IMR-90 (cell line): ENCODE results near the gene TTC3. TPM values are rescaled to one million over a fixed set of nuclear protein-coding genes. Genes with fewer than 3 reads are reported as not detected.

Source experiments
- ATAC-seq: fragments of 200-7000 bp; cut with Tn5 transposase; 2 replicates; pipeline ENCODE4 v1.9.1; 2020; ENCODE audit warnings: low read depth, mild to moderate bottlenecking, moderate library complexity
- BruUV-seq: library from RNA; stranded (reverse); fragments of 400-500 nt; replicated peaks from 2 replicates; lab custom pipeline; 2021; lab: Mats Ljungman, UMichigan
- CTCF ChIA-PET: fragments of 300-600 bp; formaldehyde crosslinking; extraction: SDS; loops from one replicate; lab custom pipeline; 2021; ENCODE audit warnings: antibody characterized with exemption; lab: Yijun Ruan, JAX
- POLR2A ChIA-PET: fragments of 300-600 bp; sonication (Branson Sonifier 250); formaldehyde crosslinking; loops from one replicate; lab custom pipeline; 2022; ENCODE audit warnings: antibody characterized with exemption; ENCODE audit not compliant: unreplicated experiment; lab: Charles Lee
- DNase-seq: peaks from one replicate; pipeline ENCODE4 v3.0.0; 2013
- H2AFZ ChIP-seq: replicated peaks from 2 replicates; pipeline ENCODE3; 2013; ENCODE audit warnings: low read length, mild to moderate bottlenecking; ENCODE audit not compliant: poor library complexity
- H2AK5ac ChIP-seq: 2 replicates; pipeline ENCODE4 v1.6.1; 2013; ENCODE audit warnings: low read depth, low read length, inconsistent platforms
- H2AK9ac ChIP-seq: replicated peaks from 2 replicates; pipeline ENCODE3; 2013; ENCODE audit warnings: mild to moderate bottlenecking, low read depth, low read length, moderate library complexity; ENCODE audit not compliant: poor library complexity
- H2BK120ac ChIP-seq: 2 replicates; pipeline ENCODE4 v1.6.1; 2013; ENCODE audit warnings: low read depth, low read length, inconsistent platforms
- H2BK15ac ChIP-seq: 3 replicates; pipeline ENCODE4 v1.6.1; 2013; ENCODE audit warnings: low read depth, low read length, inconsistent platforms
- H2BK20ac ChIP-seq: 2 replicates; pipeline ENCODE4 v1.6.1; 2013; ENCODE audit warnings: low read depth, mild to moderate bottlenecking, inconsistent platforms, low read length, moderate library complexity
- H2BK5ac ChIP-seq: 2 replicates; pipeline ENCODE4 v1.6.1; 2013; ENCODE audit warnings: mild to moderate bottlenecking, low read depth, low read length, inconsistent platforms; ENCODE audit not compliant: poor library complexity, severe bottlenecking
- H3K14ac ChIP-seq: replicated peaks from 2 replicates; pipeline ENCODE4 v1.6.1; 2013; ENCODE audit warnings: low read depth, low read length, inconsistent platforms
- H3K18ac ChIP-seq: 2 replicates; pipeline ENCODE4 v1.6.1; 2013; ENCODE audit warnings: low read depth, low read length, control low read depth
- H3K23ac ChIP-seq: 2 replicates; pipeline ENCODE4 v1.6.1; 2013; ENCODE audit warnings: low read depth, low read length, inconsistent platforms
- H3K27ac ChIP-seq: 2 replicates; pipeline ENCODE4 v1.5.1; 2013; ENCODE audit warnings: mild to moderate bottlenecking, control low read depth, low read length; ENCODE audit not compliant: insufficient read depth
- H3K27me3 ChIP-seq: 2 replicates; pipeline ENCODE4 v1.6.1; 2013; ENCODE audit warnings: low read length; ENCODE audit not compliant: control insufficient read depth, insufficient read depth
- H3K36me3 ChIP-seq: 2 replicates; pipeline ENCODE4 v1.6.1; 2013; ENCODE audit warnings: low read length, mixed read lengths; ENCODE audit not compliant: control insufficient read depth, insufficient read depth
- H3K4ac ChIP-seq: 2 replicates; pipeline ENCODE4 v1.6.1; 2013; ENCODE audit warnings: low read depth, low read length, inconsistent platforms
- H3K4me1 ChIP-seq: 2 replicates; pipeline ENCODE4 v1.6.1; 2013; ENCODE audit warnings: low read length, mixed read lengths; ENCODE audit not compliant: control insufficient read depth, insufficient read depth
- H3K4me2 ChIP-seq: 2 replicates; pipeline ENCODE4 v1.6.1; 2013; ENCODE audit warnings: low read depth, mild to moderate bottlenecking, control low read depth, low read length, moderate library complexity
- H3K4me3 ChIP-seq: 2 replicates; pipeline ENCODE4 v1.5.1; 2013; ENCODE audit warnings: low read depth, mild to moderate bottlenecking, control low read depth, low read length, moderate library complexity; ENCODE audit not compliant: insufficient read depth
- H3K56ac ChIP-seq: 2 replicates; pipeline ENCODE4 v1.6.1; 2013; ENCODE audit warnings: low read length, inconsistent platforms; ENCODE audit not compliant: insufficient read depth; ENCODE audit errors: extremely low read depth
- H3K79me1 ChIP-seq, 2 experiments: 2 replicates each; pipeline ENCODE4 v1.6.1; 2013; ENCODE audit warnings: low read length in 2 of 2, inconsistent platforms in 1 of 2, low read depth in 1 of 2
- H3K9ac ChIP-seq: 2 replicates; pipeline ENCODE4 v1.6.1; 2013; ENCODE audit warnings: low read depth, low read length, control low read depth
- H3K9me1 ChIP-seq: 2 replicates; pipeline ENCODE4 v1.6.1; 2013; ENCODE audit warnings: low read length, inconsistent platforms; ENCODE audit not compliant: insufficient read depth
- H3K9me3 ChIP-seq: 2 replicates; pipeline ENCODE4 v1.6.1; 2013; ENCODE audit warnings: low read length; ENCODE audit not compliant: control insufficient read depth, insufficient read depth
- H4K20me1 ChIP-seq: 2 replicates; pipeline ENCODE4 v1.6.1; 2013; ENCODE audit warnings: low read length, inconsistent platforms; ENCODE audit not compliant: insufficient read depth
- H4K5ac ChIP-seq: 2 replicates; pipeline ENCODE4 v1.6.1; 2013; ENCODE audit warnings: mild to moderate bottlenecking, low read depth, low read length, control low read depth
- H4K8ac ChIP-seq, 2 experiments: 2 replicates each; pipeline ENCODE4 v1.6.1; 2013; ENCODE audit warnings: low read depth in 2 of 2, low read length in 2 of 2, control low read depth in 1 of 2, inconsistent platforms in 1 of 2
- H4K91ac ChIP-seq: 2 replicates; pipeline ENCODE4 v1.6.1; 2013; ENCODE audit warnings: low read depth, low read length, inconsistent platforms; ENCODE audit not compliant: insufficient read depth
- CEBPB ChIP-seq: IDR thresholded peaks from 2 replicates; pipeline ENCODE4 v1.6.1; 2012; ENCODE audit warnings: low read depth, low read length, improper control_type of control experiment
- CTCF ChIP-seq: conservative IDR thresholded peaks from 2 replicates; pipeline ENCODE4 v1.5.1; 2012; ENCODE audit warnings: mild to moderate bottlenecking, low read depth, low read length, improper control_type of control experiment
- POLR2A ChIP-seq: IDR thresholded peaks from 2 replicates; pipeline ENCODE4 v1.6.1; 2012; ENCODE audit warnings: mild to moderate bottlenecking, low read depth, low read length
- RAD21 ChIP-seq: IDR thresholded peaks from 2 replicates; pipeline ENCODE4 v1.6.1; 2012; ENCODE audit warnings: low read length, improper control_type of control experiment
- RFX5 ChIP-seq: IDR thresholded peaks from 2 replicates; pipeline ENCODE4 v1.8.0; 2012; ENCODE audit warnings: low read depth, mild to moderate bottlenecking, low read length, moderate library complexity
- WGBS, 2 experiments: methylation state at CpG; one replicate each; pipeline versions ENCODE4 v1.1.5 to v1.1.7; 2013; ENCODE audit warnings: missing lambda C conversion rate in 2 of 2; ENCODE audit not compliant: insufficient read length in 1 of 2; ENCODE audit errors: extremely low coverage in 2 of 2; 5-methylcytosine and 5-hydroxymethylcytosine counted together
- dilution Hi-C: fragments of 300-500 bp; cut with HindIII; formaldehyde crosslinking; loops from one replicate; pipeline ENCODE4 v1.14.3; 2018; ENCODE audit warnings: low sequenced_read_pairs; ENCODE audit not compliant: unreplicated experiment
- in situ Hi-C: fragments of 300-500 bp; cut with MboI; formaldehyde crosslinking; loops from 3 replicates; pipeline ENCODE4 v1.14.3; 2019; ENCODE audit warnings: low sequenced_read_pairs, inconsistent platforms, mixed read lengths
- intact Hi-C: fragments of 100-400 bp; cut with micrococcal nuclease; formaldehyde crosslinking; loops from 2 replicates; pipeline ENCODE4 v1.10.0; 2022
- polyA plus RNA-seq, 3 experiments: library from polyadenylated mRNA; depleted of rRNA; stranded (reverse); fragments of >200 nt; gene quantifications; 2 replicates each; pipeline ENCODE4 v1.2.3, GENCODE V29; 2012; ENCODE audit warnings: low replicate concordance in 1 of 3
- total RNA-seq: library from RNA; depleted of rRNA; stranded (reverse); fragments of >200 nt; gene quantifications from 2 replicates; pipeline ENCODE4 v1.2.3, GENCODE V29; 2012

Gene TTC3
- total and polyA plus RNA-seq, 2 of the 4 experiments (the other 2 are of a cell fraction): 96.7 to 293 TPM

DNA sequence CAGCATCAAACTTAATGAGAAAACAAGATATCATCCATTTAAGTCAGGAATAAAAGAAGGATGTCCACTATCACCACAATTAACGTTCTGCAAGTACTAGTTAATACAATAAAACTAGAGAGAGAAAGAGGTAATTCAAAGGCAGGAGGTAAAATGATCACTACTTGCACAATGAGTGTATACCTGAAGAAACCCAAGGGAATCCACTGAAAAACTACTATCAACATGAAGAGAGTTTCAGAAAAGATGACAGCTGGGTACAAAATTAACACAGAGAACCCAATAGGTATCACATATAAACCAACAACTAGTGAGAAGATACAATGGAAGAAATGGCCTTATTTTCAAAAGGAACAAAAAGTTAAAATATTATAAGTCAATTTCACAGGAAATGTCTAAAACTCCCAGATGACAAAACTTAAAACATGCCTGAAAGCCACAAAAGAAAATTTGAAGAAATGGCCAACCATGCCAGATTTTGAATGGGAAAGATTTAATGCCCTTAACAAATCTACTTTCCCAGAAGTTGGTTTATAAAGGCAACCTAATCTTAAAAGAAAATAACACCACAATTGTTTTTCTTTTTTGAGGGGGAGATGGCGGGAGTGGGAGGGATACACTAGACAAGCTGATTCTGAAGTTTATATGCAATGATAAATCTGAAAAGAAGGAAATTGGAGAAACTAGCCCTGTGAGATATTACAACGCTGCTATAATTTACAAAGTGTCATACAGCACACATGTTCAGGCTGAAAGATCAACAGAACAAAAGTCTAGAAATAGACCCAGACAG, 176.3 kb downstream of the TTC3 start:
- Histone ChIP-seq H4K20me1 (peaks cover 42% of the 10 kb centered on the region; the same call in 1 of the 2 replicates), H2BK15ac (no peak overlapping the region), H2BK5ac (no peak overlapping the region), H4K8ac (no peak overlapping the region), H2AK5ac (no peak overlapping the region), H3K79me1 (peaks cover 31 to 76% of the 10 kb centered on the region in 2 experiments), H3K14ac (no peak overlapping the region), H3K9ac (no peak overlapping the region), H3K4ac (no peak overlapping the region), H3K4me3 (no peak overlapping the region), H4K91ac (no peak overlapping the region), H3K23ac (no peak overlapping the region), H3K9me1 (peaks cover 9% of the 10 kb centered on the region), H3K4me1 (peaks cover 11% of the 10 kb centered on the region), H2BK120ac (no peak overlapping the region), H2BK20ac (no peak overlapping the region), H4K5ac (no peak overlapping the region), H3K4me2 (no peak overlapping the region), H3K36me3 (no peaks in the 10 kb centered on the region; the same call in 1 of the 2 replicates), H3K27me3 (no peaks in the 10 kb centered on the region), H2AFZ (no peak overlapping the region), H3K18ac (no peak overlapping the region), H2AK9ac (no peak overlapping the region), H3K9me3 (no peaks in the 10 kb centered on the region), H3K27ac (no peak overlapping the region), H3K56ac (no peak overlapping the region)
- TF ChIP-seq CTCF: no peak
- TF ChIP-seq RAD21: no peak
- TF ChIP-seq CEBPB: no peak
- no peak for TF ChIP-seq POLR2A
- no peak for TF ChIP-seq RFX5
- no TSS peak for BruUV-seq
- no CpG with 5 or more reads among the region's 3 CpGs for WGBS, 2 experiments
- ChIA-PET POLR2A (no interaction called here), CTCF (interaction anchor here (0.5 kb wide), 1 partner anchor 288 kb away, joined by 3 read pairs; no protein-coding TSS in a partner anchor)
- dilution Hi-C loops (no loop called here), in situ Hi-C loops (no loop called here), intact Hi-C loops (no loop called here)
- ATAC-seq (no peak), DNase-seq (no peak)
